Activated B cell treated with CpG ODN at 0.5 μM for 24 hours (primary cell): ENCODE measurements around the gene DSCAML1. TPM values are rescaled to one million over a fixed set of nuclear protein-coding genes. Genes with fewer than 3 reads are reported as not detected.

Experiments used
- ATAC-seq: fragments of 200-7000 bp; cut with Tn5 transposase; one replicate; pipeline ENCODE4 v1.10.0; 2021; ENCODE audit warnings: low read depth, mild to moderate bottlenecking, moderate library complexity
- CTCF ChIA-PET: fragments of 350-600 bp; sonication (Branson Sonifier 250); formaldehyde crosslinking; loops from one replicate; lab custom pipeline; 2021; ENCODE audit warnings: antibody characterized with exemption; lab: Charles Lee
- POLR2A ChIA-PET: fragments of 350-600 bp; sonication (Branson Sonifier 250); formaldehyde crosslinking; loops from one replicate; lab custom pipeline; 2021; ENCODE audit warnings: antibody characterized with exemption; lab: Charles Lee
- DNase-seq: peaks from one replicate; pipeline ENCODE4 v3.0.0; 2022
- H3K27ac Mint-ChIP-seq: one replicate; pipeline ENCODE4 v1.8.0; 2020; ENCODE audit warnings: mixed read lengths
- H3K27me3 Mint-ChIP-seq: one replicate; pipeline ENCODE4 v1.8.0; 2021; ENCODE audit warnings: mixed read lengths
- H3K36me3 Mint-ChIP-seq: one replicate; pipeline ENCODE4 v1.8.0; 2021; ENCODE audit warnings: low read depth, mixed read lengths
- H3K4me1 Mint-ChIP-seq: one replicate; pipeline ENCODE4 v1.8.0; 2021; ENCODE audit warnings: mixed read lengths
- H3K4me3 Mint-ChIP-seq: one replicate; pipeline ENCODE4 v1.8.0; 2020; ENCODE audit warnings: mild to moderate bottlenecking, mixed read lengths
- H3K9me3 Mint-ChIP-seq: one replicate; pipeline ENCODE4 v1.8.0; 2020; ENCODE audit warnings: mixed read lengths
- CTCF ChIP-seq: fragments of 200-600 bp; IDR thresholded peaks from one replicate; pipeline ENCODE4 v1.8.0; 2022; ENCODE audit warnings: antibody characterized with exemption, mild to moderate bottlenecking
- intact Hi-C: fragments of 100-400 bp; cut with micrococcal nuclease; formaldehyde crosslinking; loops from one replicate; pipeline ENCODE4 v1.15.1; 2024
- total RNA-seq: library from RNA; stranded (reverse); gene quantifications from 2 replicates; pipeline ENCODE4 v1.2.3, GENCODE V29; 2022

The DSCAML1 gene
- total RNA-seq, 1 donor from 2014 or later: 3.6 TPM

GRCh38 chr11:117391181-117391580 is 405.8 kb downstream of the DSCAML1 start:
- Mint-ChIP-seq H3K27me3 (no peaks in the 10 kb centered on the region), H3K4me3 (no peak overlapping the region), H3K9me3 (no peaks in the 10 kb centered on the region), H3K36me3 (peaks cover 88% of the 10 kb centered on the region), H3K4me1 (no peaks in the 10 kb centered on the region), H3K27ac (no peak overlapping the region)
- intact Hi-C loops: no loop called here
- CTCF ChIA-PET: no interaction called here
- DNase-seq: no peak
- POLR2A ChIA-PET: no interaction called here
- no peak for TF ChIP-seq CTCF
- ATAC-seq: no peak

GRCh38 chr11:117390743-117391142 is 406.3 kb downstream of the DSCAML1 start:
- H3K9me3 Mint-ChIP-seq: no peaks in the 10 kb centered on the region
- ChIA-PET POLR2A (interaction anchor here (0.5 kb wide), 1 partner anchor 123 kb away, joined by 6 read pairs; no protein-coding TSS in a partner anchor), CTCF (no interaction called here)
- H3K27me3 Mint-ChIP-seq: no peaks in the 10 kb centered on the region
- DNase-seq (no peak), ATAC-seq (no peak)
- TF ChIP-seq CTCF: no peak
- no peaks in the 10 kb centered on the region for H3K4me1 Mint-ChIP-seq
- no peak overlapping the region for H3K27ac Mint-ChIP-seq
- intact Hi-C loops: no loop called here
- no peak overlapping the region for H3K4me3 Mint-ChIP-seq
- H3K36me3 Mint-ChIP-seq: peaks cover 89% of the 10 kb centered on the region

- ChIA-PET POLR2A (interaction anchor here (0.7 kb wide), 1 partner anchor 15 kb away, joined by 3 read pairs; no protein-coding TSS in a partner anchor), CTCF (no interaction called here)
- TF ChIP-seq CTCF: no peak
- Mint-ChIP-seq H3K27me3 (no peaks in the 10 kb centered on the region), H3K9me3 (no peaks in the 10 kb centered on the region), H3K4me3 (no peak overlapping the region), H3K36me3 (peaks cover 86% of the 10 kb centered on the region), H3K4me1 (no peaks in the 10 kb centered on the region), H3K27ac (no peak overlapping the region)
- ATAC-seq (no peak), DNase-seq (no peak)
- intact Hi-C loops: no loop called here
Measured at GRCh38 chr11:117387992-117388755, 408.8 kb downstream of the DSCAML1 start.

GRCh38 chr11:117385906-117386305 is 411.1 kb downstream of the DSCAML1 start:
- Mint-ChIP-seq H3K36me3 (peaks cover 82% of the 10 kb centered on the region), H3K27me3 (no peaks in the 10 kb centered on the region), H3K4me3 (no peak overlapping the region), H3K4me1 (no peaks in the 10 kb centered on the region), H3K27ac (no peak overlapping the region), H3K9me3 (no peaks in the 10 kb centered on the region)
- CTCF ChIA-PET: no interaction called here
- DNase-seq (no peak), ATAC-seq (no peak)
- intact Hi-C loops: no loop called here
- TF ChIP-seq CTCF: no peak
- POLR2A ChIA-PET: no interaction called here

- H3K36me3 Mint-ChIP-seq: peaks cover 82% of the 10 kb centered on the region
- CTCF ChIA-PET: no interaction called here
- no peaks in the 10 kb centered on the region for H3K9me3 Mint-ChIP-seq
Measured at GRCh38 chr11:117385471-117385870, 411.5 kb downstream of the DSCAML1 start.

More at GRCh38 chr11:117385471-117385870, 411.5 kb downstream of the DSCAML1 start:
- Mint-ChIP-seq H3K27ac (no peak overlapping the region), H3K27me3 (no peaks in the 10 kb centered on the region), H3K4me3 (no peak overlapping the region), H3K4me1 (no peaks in the 10 kb centered on the region)
- ATAC-seq (no peak), DNase-seq (no peak)
- POLR2A ChIA-PET: no interaction called here
- intact Hi-C loops: no loop called here
- TF ChIP-seq CTCF: no peak
